HG03432 (cell line): ENCODE results near the gene HLCS.

Experiments
- ATAC-seq: cut with Tn5 transposase; IDR thresholded peaks from one replicate; pipeline ENCODE4 v1.9.1; 2021; ENCODE audit warnings: mild to moderate bottlenecking, moderate library complexity; ENCODE audit not compliant: unreplicated experiment

The HLCS gene

DNA sequence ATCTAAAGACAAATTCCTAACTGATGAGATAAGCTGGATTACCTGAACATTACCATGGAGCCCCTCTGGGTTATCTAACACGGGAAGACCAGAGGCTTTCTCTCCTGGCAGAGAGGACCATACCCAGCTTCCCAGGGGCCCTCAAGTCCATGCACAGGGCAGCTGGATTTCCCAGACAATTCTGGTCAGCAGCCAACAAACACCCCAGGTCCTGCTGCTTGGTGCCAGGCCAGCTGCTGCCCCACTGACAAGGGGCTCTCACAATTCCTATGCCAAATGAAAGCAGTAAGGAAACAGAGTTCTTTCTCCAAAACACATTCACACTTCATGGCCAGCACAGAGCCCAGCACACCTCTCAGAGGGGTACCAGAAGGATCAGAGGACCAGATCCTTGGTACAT, 114.2 kb downstream of the HLCS start:
- ATAC-seq: no peak

DNA sequence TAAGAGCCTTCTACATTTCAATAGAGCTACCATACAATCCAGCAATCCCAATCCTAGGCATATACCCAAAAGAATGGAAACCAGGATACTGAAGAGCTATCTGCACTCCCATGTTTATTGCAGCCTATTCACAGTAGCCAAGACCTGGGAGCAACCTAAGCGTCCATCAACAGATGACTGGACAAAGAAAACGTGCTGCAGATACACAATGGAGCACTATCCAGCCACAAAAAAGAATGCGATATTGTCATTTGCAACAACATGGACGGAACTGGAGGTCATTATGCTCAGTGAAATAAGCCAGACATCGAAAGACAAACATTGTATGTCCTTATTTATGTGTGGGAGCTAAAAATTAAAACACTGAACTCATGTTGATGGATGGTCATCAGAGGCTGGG, 115.3 kb downstream of the HLCS start:
- ATAC-seq: no peak

DNA sequence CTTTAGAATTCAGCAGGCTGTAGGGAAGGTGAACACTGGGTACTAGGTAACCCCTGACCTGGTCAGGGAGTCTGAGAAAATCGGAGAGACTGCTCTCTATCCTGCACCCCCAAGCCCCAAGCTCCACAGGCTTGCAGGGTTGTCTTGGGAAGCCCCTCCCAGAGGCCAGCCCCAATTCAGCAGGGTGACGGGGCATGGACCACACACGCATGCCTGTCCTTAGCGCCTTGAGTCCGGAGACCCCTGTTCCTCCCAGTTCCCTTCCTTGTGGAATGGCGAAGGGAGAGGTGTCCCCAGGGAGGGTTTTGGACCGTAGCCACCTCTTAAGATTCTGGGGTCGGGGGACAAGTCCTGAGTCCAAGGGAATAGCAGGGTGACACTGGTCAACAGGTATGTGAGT, 116.1 kb downstream of the HLCS start:
- no peak for ATAC-seq

DNA sequence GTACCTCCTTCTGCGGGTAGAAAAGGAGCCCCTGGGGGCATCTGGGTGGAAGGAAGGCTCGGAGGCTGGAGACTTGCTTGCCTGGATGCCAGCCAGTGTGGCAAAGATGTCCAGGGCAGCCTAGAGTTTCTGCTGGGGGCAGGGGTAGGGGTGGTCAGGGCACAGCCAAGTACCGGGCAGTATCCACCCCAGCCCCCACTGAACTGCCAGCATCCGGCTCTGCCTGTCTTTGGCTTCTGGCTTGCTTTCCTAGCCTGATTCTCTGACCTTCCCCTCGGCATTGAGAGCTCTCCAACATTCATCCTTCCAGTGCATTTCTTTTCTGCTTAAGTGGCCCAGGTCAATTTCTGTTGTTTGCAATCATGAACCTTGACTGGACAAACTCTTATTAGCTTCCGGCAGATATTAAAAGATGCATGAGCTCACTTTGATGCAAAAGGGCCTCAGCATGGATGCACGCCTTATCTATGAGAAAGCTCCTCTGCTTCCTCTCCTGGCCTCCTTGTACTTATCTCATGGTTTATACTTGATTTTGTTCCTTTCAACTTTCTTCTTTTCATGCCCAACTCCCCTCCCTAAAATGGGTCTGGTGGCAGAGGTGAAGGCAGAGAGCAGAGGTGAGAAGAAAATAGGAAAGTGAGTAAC, 116.9 kb downstream of the HLCS start:
- ATAC-seq: no peak

- ATAC-seq: no peak
Observed at GRCh38 chr21:36848730-36849274, 117.7 kb downstream of the HLCS start.

DNA sequence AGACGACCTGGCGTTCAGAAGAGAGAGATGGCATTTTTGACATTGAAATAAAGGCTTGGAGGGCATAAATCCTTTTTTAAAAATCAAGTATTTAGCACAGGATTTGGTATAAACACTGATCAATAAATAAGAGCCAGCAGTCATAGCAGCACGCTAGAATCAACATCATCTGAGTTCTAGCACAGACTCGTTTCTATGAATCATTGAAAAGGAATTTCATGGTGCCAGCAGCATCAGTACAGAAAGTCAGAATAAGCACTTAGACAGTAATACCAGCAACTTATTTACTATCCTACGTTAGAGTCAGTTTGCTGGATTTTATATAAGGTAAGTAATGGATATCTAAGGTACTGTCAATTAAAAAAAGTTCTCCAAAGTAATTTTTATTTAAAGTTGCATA, 119.3 kb downstream of the HLCS start:
- no peak for ATAC-seq

DNA sequence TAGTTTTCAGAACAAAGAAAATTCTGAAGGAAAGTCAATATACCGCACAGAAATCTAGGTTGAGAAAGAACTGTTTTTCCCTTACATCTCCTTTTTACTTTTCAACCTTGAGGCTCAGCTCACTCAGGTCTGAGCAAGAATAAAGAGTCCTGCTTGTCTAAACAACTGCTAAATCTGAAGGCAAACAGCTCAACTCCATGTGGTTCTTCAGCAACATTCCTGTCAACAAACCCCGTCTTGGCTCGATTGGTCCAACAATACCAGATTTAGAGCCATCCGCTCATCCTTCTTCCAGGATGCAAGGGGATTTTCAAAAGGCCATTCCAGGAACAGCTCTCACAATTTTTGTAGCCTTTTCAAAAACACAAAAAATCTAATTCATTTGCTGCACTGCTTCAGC, 119.8 kb downstream of the HLCS start:
- no peak for ATAC-seq

- no peak for ATAC-seq
Observed at GRCh38 chr21:36845790-36846189, 120.7 kb downstream of the HLCS start.

- no peak for ATAC-seq
Observed at GRCh38 chr21:36845070-36845469, 121.4 kb downstream of the HLCS start.

DNA sequence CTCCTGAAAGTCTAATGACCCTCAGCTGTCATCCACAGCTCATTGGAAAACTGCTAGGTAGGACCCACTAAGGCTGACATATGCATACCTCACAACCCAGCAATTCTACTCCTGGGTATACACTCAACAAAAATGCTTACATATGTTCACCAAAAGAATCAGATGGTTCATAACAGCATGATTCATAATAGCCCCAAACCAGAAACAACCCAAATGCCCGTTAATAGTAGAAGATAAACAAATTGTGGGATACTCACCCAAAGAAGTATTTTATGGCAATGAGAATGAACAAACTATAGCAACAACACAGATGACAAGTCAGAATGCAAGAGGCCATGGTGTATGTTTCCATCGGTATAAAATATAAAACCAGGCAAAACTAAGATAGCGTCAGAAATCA, 124.6 kb downstream of the HLCS start:
- no peak for ATAC-seq

GRCh38 chr21:36839735-36840134, 126.7 kb downstream of the HLCS start:
- no peak for ATAC-seq

GRCh38 chr21:36839123-36839522, 127.3 kb downstream of the HLCS start:
- ATAC-seq: no peak

DNA sequence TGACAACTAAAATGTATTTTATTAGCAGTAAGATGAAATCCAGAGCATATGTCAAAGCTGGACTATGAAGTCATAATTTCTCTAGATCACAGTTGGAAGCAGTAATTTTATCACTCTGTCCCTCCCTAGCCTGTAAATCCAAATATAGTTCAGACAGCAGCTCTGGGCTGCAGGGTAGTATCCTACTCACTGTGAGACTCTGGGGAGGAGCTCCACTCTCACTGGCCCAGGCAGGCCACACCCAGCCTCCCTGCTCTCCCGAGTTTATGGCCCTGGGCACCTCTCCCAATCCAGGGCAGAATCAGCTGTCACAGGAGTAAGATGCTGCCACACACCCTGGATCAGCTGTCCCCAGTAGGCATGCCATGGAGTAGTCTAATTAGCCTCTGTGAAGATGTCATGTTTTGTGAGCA, 131.1 kb downstream of the HLCS start:
- ATAC-seq: no peak

DNA sequence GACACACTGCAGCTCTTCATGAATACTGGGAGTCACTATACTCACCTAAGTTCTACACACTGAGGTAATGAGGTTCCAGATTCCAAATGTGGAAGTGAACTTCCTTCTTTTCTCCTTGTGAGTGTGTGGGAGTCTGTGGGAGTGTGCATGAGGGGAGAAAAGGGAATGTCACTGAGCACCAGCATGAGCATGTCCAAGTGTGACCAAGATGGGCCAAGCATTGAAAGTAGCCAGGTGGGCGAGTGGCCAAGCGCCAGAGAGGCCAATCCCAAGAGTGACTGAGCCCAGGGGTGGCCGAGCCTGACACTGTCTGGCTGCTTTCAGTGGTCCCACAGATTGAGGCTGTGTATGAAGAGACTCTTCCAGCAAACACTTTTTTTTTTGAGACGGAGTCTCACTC, 132.3 kb downstream of the HLCS start:
- no peak for ATAC-seq

GRCh38 chr21:36830100-36830499, 136.4 kb downstream of the HLCS start:
- no peak for ATAC-seq

GRCh38 chr21:36828891-36829515, 137.5 kb downstream of the HLCS start:
- ATAC-seq: no peak

DNA sequence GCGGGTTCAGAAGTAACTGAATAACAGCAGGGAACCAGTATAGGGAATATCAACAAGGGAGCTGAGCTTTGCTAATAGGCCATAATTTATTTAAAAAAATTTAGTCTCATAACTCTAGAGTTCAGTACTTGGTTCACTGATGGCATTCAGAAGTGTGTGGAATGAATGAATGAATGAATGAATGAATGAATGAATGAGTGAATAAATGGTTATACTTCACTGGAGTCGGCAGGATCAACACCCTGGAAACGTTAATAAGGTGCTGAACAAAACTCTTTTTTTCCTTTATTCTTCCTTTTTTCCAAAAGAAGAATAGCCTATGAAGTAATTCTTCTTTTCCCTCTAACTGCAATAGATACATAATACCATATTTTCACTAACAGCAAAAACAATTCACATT, 138.3 kb downstream of the HLCS start:
- no peak for ATAC-seq

DNA sequence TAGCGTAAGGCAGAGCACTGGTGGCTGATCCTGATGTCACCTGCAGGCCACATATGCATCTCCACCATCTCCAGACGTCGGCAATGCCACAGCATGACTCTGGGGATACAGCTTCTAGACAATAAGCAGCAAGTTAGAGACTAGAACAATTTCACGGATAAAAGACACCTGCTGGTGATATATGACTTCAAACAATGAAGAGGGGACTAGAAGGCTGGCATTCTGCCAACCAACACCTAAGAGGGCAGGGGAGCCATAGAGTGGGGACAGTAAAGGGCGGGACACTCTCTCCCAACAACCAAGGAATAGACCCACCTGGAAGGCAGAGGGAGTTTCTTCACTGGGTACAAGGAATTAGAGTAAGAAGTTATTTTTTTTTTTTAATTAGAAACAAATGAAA, 140.8 kb downstream of the HLCS start:
- no peak for ATAC-seq

GRCh38 chr21:36821032-36821299, 145.5 kb downstream of the HLCS start:
- ATAC-seq: no peak

- ATAC-seq: no peak
Observed at GRCh38 chr21:36820176-36821031, 146.1 kb downstream of the HLCS start.

- ATAC-seq: no peak
Observed at GRCh38 chr21:36817732-36818450, 148.6 kb downstream of the HLCS start.
